HG03354 (cell line): ENCODE measurements around the gene DHCR7.
"Not testable (repeated sequence)": the region's sequence is repeated elsewhere in the genome, so short reads cannot be mapped to it uniquely, and the experiment has no call there.

Experiments
- ATAC-seq: cut with Tn5 transposase; IDR thresholded peaks from one replicate; pipeline ENCODE4 v1.9.1; 2021; ENCODE audit warnings: mild to moderate bottlenecking; ENCODE audit not compliant: unreplicated experiment, poor library complexity, severe bottlenecking

Gene DHCR7

DNA sequence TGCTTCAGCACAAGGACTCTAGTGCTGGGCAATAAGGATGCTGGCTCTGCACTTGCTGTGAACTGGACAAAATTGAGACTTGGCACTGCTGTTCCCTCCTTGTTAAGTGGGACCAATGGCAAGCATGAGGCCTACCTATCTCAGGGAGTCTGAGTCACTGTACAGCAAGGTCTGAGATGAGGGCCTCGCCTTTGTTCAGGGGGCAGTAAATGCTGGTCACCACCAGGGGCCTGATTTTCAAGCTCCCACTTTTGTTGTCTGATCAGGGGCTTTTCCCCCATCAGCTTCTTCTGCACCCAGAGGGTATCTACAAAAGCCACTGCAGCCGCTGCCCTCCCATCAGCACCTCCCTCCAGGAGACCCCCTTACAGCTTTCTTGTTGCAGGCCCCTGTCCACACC is 22.8 kb downstream of the DHCR7 start:
- no peak for ATAC-seq

DNA sequence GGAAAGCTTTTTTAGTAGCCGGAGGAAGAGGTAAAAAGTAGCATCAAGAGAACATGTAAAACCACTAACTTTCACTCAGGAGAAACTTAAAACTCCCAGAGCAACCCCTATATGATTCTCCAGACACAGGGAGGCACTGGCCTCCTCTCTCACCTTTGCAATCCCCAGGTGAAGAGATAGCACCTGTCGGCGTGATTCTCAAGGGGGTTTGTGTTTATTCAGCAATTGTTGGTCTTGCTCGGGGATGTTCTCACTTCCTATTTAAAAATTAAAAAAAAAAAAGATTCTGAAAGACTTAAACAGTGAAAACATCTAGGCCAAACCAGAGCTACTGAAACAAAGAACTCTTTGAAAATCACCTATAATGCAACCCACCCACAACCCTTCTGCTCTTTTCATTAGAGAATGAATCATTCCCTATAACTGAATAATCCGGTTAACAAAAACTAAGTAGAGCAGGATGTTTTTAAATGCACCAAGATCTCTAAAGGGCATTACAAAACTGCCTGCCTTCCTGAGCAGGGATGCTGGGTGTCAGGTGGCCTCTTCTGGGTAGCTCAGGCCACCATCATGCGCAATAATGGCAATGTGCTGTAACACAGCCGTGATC is 24.9 kb downstream of the DHCR7 start:
- no peak for ATAC-seq

- ATAC-seq, result not testable (repeated sequence)
Measured at GRCh38 chr11:71422318-71422717, 25.9 kb downstream of the DHCR7 start.

DNA sequence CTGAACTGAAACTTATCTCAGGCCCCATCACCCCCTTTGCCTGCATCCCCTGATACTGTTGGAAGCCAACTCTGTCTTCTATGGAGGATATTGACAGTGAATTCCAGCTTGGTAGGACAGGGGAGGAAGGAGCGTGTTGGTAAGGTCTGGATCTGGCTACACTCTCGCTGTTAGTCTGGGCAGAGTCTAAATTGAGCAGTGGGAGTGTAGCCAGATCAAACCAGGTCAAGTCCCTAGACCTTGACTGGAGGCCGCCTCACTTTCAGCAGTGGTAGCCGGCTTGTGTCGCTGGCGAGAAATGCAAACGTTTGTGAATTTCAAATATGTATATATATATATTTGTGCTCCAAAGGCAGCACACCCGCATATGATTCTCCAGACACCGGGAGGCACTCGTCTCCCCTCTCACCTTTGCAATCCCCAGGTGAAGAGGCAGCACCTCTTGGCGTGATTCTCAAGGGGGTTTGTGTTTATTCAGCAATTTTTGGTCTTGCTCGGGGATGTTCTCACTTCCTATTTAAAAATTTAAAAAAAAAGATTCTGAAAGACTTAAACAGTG is 26.7 kb downstream of the DHCR7 start:
- no peak for ATAC-seq

- ATAC-seq, result no peak
Measured at GRCh38 chr11:71420455-71421241, 27.5 kb downstream of the DHCR7 start.

DNA sequence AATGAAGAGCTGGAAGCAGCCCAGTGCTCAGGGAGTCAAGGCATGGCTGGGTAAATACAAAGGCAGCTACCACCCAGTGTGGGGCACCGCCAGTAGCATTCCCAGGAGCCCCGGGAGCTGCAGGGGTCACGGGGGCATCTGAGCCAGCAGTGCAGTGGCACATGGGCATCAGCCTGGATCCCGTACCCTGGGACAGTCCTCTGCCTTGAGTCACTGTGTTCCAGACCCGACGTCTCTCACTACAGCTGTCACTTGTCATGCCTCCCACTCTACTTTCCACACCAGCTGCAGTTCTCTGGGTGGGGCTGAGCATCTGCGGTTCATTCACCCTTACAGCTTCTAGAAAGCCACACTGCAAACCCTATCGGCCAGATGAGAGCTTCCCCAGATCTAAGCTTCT is 29.6 kb downstream of the DHCR7 start:
- peak; percentile 89 for ATAC-seq

DNA sequence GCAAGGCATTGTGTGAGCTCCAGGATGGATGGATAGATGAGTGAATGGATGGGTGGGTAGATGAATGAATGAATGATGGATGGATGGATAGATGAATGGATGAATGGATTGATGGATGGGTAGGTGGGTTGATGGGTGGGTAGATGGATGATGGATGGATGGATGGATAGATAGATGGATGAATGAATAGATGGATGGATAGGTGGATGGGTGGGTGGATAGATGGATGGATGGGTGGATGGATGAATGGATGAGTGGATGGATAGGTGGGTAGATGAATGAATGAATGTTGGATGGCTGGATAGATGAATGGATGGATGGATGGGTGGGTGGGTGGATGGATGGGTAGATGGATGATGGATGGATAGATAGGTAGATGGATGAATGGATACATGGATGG is 33.5 kb downstream of the DHCR7 start:
- no peak for ATAC-seq

DNA sequence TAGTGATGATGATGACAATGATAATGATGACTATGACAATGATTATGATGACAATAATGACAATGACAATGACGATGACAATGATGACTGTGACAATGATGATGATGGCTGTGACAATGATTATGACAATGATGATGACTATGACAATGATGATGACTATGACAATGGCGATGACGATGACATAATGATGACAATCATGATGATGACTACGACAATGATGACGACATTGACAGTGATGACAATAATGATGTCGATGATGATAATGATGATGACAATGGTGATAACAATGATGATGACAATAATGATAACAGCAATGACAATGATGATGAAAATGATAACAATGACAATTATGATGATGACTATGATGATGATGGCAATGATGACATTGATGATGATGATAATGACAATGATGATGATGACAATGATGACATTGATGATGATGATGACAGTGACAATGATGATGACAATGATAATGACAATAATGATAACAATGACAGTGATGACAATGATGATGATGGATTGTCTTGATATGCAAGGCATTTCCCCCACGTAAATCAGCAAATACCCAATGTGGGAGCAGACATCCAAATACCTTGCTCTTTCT is 37.7 kb downstream of the DHCR7 start:
- no peak for ATAC-seq

DNA sequence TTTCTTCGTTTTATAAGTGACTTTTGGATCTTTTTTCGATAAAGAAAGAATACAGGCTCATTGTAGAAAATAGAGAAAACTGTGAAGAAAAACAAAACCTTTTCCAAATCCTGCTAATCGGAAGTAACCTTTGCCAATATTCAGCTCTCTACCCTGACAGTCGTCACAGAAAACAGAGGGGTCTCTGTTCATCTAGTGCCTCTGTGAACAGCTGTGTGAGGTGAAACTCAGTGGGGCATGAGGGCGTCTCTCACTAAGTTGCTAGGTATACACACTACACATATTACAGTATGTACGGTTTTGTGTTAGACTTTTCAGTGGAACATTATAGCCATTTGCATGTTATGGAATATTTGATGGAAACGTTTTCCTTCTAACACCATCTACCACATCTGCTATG is 39.4 kb downstream of the DHCR7 start:
- ATAC-seq, result no peak

DNA sequence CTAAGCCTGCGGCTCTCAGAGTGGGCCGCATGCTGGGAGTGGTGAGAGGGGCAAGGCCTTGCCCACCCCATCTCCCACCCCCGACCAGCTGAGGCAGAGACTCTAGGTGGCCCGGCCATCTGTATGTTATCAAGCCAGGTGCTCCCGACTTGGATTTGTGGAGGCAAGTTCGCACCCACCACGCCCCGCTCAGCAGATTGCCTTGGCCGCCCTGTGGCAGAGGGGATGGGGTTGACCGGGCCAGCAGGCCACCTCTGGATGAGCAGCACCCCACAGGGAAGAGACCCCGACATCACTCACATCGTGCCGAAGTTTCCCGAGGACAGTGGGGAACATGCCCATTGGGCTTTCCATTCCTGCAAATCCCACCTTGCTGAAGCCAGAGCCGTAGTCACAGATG is 40.8 kb downstream of the DHCR7 start:
- no peak for ATAC-seq

GRCh38 chr11:71406681-71407080 is 41.5 kb downstream of the DHCR7 start:
- no peak for ATAC-seq

- no peak for ATAC-seq
Measured at GRCh38 chr11:71404209-71404608, 44.0 kb downstream of the DHCR7 start.

DNA sequence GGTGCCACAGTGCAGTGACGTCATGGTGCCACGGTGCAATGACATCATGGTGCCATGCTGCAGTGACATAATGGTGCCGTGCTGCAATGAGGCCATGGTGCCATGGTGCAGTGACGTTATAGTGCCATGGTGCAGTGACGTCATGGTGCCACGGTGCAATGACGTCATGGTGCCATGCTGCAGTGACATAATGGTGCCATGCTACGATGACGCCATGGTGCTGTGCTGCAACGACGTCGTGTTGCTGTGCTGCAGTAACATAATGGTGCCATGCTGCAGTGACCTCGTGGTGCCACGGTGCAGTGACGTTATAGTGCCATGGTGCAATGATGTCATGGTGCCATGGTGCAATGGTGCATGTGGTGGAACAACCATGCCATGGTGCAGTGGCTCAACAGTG is 45.3 kb downstream of the DHCR7 start:
- no peak for ATAC-seq

GRCh38 chr11:71400216-71400615 is 48.0 kb downstream of the DHCR7 start:
- no peak for ATAC-seq

DNA sequence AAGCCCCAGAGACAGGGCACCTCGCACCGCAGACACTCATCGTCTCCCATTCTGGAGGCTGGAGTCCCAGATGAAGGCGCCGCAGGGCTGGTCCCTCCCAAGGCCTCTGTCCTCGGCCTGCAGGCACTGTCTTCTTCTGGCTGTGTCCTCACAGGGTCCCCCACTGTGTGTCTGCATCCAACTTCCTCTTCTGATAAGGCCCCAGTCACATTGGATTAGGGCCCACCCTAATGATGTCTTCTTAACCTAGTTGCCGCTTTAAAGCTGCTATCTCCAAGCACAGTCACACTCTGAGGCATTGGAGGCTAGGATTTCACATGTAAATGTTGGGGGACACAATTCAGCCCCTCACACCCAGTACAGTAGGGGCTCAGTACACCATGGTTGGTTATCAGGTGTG is 48.9 kb downstream of the DHCR7 start:
- ATAC-seq, result no peak

DNA sequence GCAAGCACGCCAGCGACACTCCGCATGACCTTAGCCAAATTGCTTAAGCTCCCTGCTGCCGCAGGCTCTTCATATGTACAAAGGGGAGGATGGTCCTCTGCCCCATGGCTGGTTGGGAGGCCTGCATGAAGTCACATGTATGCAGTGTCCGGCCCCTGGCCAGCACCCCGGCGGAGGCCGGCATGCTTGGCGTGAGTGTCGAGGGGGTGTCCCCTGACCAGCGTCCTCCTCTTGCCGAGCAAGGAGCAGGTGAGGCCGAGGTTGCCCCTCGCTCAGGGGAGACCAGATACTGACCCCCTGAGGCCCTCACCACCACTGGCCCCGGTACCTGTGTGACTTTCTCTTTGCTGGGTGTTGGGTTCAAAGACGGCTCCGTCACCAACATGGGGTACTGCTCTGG is 50.2 kb downstream of the DHCR7 start:
- no peak for ATAC-seq

DNA sequence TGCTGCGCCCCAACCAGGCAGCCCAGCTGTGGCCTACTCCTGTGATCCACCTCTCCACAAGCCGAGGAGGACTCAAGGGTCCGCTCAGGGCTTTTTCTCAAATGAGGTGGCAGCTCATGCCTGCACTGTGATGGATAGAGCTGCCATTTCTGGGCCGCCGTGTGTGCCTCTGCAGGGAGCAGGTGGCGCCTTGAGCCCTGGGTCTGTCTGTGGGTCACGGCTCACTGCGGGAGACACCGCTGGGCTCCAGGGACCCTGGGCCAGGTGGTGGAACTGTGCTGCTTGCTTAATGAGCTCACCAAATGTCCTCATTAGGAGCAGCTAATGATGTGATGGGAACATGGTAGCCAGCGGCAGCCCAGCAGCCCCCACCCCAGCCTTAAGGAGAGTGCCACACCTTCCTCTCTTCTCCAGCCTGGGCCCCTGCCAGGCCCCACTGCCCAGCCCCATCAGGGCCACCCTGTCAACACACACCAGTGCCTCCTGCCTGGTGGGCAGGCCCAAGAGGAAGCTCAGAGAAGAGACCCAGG is 50.8 kb downstream of the DHCR7 start:
- ATAC-seq, result no peak

DNA sequence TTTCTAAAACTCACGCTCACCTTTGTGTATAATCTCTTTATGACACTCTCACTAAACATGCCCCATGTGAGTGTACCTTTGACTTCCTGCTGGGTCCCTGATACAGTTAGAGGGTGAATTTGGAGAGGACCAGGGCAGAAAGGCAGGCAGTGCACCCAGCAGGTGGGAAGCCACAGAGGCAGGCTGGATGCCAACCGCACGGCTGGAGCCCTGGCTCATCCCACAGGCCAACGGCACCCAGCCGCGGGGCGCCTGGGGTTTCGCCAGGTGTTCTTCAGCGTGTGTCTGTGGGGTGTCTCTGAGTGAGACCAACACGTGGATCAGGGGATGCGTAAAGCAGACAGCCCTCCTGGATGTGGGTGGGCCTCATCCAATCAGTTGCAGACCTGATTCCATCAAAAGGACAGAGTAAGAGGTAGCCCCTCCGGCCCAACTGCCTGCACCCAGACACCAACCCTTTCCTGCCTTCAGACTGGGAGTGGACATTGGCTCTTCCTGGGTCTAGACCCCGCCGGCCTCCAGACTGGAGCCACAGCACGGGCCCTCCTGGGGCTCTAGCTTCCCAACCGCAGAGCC is 51.6 kb downstream of the DHCR7 start:
- ATAC-seq, result no peak

- ATAC-seq, result no peak
Measured at GRCh38 chr11:71395774-71396173, 52.4 kb downstream of the DHCR7 start.

DNA sequence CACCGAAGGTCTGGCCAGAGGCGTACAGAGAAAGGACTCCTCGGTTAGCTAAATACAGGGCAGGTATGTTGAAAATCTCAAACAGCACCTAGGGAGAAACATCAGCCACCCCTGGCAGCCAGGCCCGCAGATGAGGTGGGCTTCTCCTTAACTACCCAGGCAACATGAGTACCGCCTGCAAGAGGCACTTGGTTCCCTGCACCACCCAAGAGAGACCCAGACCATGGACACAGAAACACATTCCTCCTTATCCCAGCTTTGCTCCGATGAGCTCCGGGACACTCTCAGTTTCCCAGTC is 53.0 kb downstream of the DHCR7 start:
- ATAC-seq, result no peak

DNA sequence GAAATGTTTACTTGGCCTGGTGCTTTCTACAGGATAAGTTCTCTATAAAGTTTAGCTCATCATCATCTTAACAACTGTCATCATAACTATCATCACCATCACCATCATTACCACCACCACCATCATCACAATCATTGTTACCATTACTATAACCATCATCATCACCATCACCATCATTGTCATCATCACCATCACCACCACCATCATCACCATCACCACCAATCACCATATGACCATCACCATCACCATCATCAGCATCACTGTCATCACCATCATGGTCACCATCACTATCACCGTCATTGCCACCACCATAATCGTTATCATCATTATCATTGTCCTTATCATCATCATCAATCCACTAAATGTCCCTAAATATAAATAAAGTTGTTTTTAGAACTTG is 54.9 kb downstream of the DHCR7 start:
- ATAC-seq, result no peak
